ENCODE data around the gene ZNF436.
A peak's percentile ranks its signal among the peaks of the same experiment; 100 is the strongest.

Gene ZNF436

DNA sequence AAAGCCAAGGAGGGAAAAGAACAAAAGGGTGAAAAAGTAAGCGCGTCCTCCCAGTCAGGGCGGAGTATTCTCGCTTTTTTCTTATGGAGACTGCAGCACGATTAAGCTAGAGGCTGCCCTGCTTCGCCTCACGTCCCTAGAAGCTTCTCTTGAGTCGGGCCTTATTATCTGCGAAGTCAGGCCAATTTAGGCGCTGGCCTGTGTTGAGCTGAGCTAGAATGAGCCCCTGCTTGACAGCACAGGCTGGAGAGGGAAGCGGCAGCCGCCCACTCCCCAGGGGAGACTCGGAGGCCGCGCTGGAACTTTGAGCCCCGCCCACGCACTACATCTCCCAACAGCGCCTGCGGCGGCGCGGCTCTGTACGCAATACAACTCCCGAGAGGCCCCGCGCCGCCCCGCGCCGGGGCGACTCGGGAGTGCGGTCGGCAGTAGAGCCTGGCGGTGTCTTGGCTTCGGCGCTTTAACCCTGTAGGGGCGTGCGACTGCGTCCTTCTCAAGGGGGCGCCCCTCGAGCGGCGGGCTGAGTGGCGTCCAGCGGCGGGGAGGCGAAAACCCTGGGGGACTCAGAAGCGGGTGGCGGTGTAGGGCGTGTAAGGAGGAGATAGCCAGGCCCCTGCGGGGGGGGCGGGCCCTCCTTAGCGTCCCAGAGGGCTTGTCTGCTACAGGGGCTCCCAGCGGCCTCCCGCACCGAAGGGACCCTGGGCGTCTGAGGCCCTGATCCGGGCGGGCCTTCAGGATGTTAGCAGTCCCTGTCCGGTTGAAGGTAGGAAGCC, 888 bp downstream of the ZNF436 start:
- DNase-seq (ENCODE audit: low read depth in 1 of 2, low spot score in 1 of 2): peak; percentile 55 to 91
- in situ Hi-C loops (cut with HindIII; ENCODE audit: low pct_unique_long_range_greater_than_20kb, low sequenced_read_pairs): no loop called here
- no peak for TF ChIP-seq JUND (IDR thresholded peaks at IDR 0.05; ENCODE audit: low read depth)

DNA sequence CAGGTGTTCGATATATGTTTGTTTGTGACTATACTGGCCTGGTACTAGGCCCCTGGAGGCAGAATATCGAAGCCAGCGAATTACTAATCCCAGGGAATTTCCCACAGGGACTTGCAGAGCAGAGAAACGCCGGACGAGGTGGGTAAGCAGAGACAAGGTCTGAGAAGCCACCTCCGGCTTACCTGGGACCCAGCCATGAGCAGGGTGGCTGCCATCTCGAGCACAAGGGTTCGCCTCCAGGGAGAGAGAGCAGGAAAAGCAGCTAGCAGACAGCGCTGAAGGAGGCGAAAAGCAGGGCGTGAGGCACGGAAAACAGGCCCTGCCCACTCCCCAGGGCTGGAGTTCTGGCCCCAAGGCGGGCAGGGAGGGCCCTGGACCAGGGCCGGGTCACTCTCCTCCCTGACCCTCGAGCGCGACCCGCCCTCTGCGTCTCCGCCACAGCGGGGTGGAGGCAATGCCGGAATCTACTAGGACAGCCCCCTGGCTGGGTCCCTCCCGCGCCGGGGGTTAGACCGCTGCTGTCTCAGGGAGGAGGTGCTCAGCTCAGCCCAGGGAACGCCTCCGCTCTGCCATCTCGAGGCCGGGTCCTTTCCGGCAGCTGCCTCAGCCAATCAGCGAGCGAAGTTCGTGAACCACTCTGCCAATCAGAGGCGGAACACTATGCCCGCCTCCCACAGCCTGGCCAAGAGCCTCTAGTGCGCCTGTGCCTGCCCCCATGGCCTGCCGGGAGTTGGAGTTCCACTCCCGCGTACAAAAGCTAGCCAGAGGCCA, 1.7 kb downstream of the ZNF436 start:
- in situ Hi-C loops (cut with HindIII; ENCODE audit: low pct_unique_long_range_greater_than_20kb, low sequenced_read_pairs): no loop called here
- TF ChIP-seq JUND (IDR thresholded peaks at IDR 0.05; ENCODE audit: low read depth): no peak
- peak; percentile 87 to 97 for DNase-seq (ENCODE audit: low read depth in 1 of 2, low spot score in 1 of 2)

DNA sequence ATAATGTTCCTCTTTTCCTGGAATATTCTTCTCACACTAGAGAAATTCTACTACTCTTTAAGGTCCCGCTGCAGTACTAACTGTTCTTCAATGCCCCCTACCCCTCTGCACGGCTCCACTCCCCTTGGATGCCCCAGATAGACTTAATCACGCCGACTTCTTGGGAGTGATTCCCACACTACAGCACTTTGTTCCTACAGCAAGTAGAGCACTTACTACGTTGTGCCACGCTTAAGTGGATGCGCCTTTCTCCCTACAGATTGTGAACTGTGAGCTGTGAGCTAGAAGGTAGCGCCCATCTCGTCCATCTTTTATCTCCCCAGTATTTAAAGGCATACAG, 2.2 kb downstream of the ZNF436 start:
- in situ Hi-C loops (cut with HindIII; ENCODE audit: low pct_unique_long_range_greater_than_20kb, low sequenced_read_pairs): no loop called here
- TF ChIP-seq JUND (IDR thresholded peaks at IDR 0.05; ENCODE audit: low read depth): no peak
- no peak for DNase-seq (ENCODE audit: low read depth in 1 of 2, low spot score in 1 of 2)

DNA sequence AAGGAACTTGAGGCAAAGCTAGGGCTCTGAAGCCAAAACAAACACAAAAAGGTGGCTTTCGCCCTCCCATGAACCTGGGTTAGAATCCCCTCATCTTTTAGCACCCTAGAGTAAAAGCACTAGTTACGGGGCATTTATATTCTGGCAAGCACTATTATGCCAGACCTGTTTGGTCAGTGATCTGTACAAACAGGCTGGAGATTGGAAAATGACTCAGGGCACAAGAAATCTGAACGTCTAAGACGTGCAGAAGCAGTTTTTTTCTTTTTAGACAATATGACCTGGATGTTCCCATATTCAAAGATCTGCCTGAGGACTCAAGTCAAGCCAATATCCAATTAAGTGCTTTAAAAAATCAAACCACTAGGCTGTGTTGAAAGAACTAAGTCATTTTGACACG, 3.0 kb downstream of the ZNF436 start:
- DNase-seq (ENCODE audit: low read depth in 1 of 2, low spot score in 1 of 2): peak in 1 of 2 experiments; percentile 46
- no peak for TF ChIP-seq JUND (IDR thresholded peaks at IDR 0.05; ENCODE audit: low read depth)
- in situ Hi-C loops (cut with HindIII; ENCODE audit: low pct_unique_long_range_greater_than_20kb, low sequenced_read_pairs): no loop called here

DNA sequence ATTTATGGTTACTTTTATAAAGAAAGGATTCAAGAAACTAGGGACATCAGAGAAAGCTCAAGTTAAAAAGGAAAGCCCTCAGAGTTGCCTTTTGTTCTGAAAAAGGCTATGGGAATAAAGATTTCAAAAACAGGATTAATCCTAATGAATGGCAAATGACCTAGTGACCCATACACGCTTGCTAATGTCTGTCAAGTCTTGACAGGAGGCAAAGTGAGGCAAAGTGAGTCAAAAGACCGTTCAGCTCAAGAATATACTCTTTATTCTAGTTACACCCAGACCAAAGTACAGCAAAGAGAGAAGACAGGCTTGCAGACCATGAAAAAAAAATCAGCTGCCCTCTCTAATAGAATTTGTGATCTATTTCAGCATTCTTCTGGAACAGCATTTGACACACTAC, 3.5 kb downstream of the ZNF436 start:
- no peak for DNase-seq (ENCODE audit: low read depth in 1 of 2, low spot score in 1 of 2)
- TF ChIP-seq JUND (IDR thresholded peaks at IDR 0.05; ENCODE audit: low read depth): no peak
- in situ Hi-C loops (cut with HindIII; ENCODE audit: low pct_unique_long_range_greater_than_20kb, low sequenced_read_pairs): no loop called here

- in situ Hi-C loops (cut with HindIII; ENCODE audit: low pct_unique_long_range_greater_than_20kb, low sequenced_read_pairs): no loop called here
- no peak for TF ChIP-seq JUND (IDR thresholded peaks at IDR 0.05; ENCODE audit: low read depth)
- DNase-seq (ENCODE audit: low read depth in 1 of 2, low spot score in 1 of 2): no peak
Measured at GRCh38 chr1:23362218-23362713, 7.4 kb downstream of the ZNF436 start.

GRCh38 chr1:23358310-23358875, 11.2 kb downstream of the ZNF436 start:
- no peak for TF ChIP-seq JUND (IDR thresholded peaks at IDR 0.05; ENCODE audit: low read depth)
- in situ Hi-C loops (cut with HindIII; ENCODE audit: low pct_unique_long_range_greater_than_20kb, low sequenced_read_pairs): no loop called here
- DNase-seq (ENCODE audit: low read depth in 1 of 2, low spot score in 1 of 2): no peak

- TF ChIP-seq JUND (IDR thresholded peaks at IDR 0.05; ENCODE audit: low read depth): no peak
- in situ Hi-C loops (cut with HindIII; ENCODE audit: low pct_unique_long_range_greater_than_20kb, low sequenced_read_pairs): no loop called here
- no peak for DNase-seq (ENCODE audit: low read depth in 1 of 2, low spot score in 1 of 2)
Measured at GRCh38 chr1:23357138-23357908, 12.3 kb downstream of the ZNF436 start.

GRCh38 chr1:23356471-23357137, 13.0 kb downstream of the ZNF436 start:
- no peak for DNase-seq (ENCODE audit: low read depth in 1 of 2, low spot score in 1 of 2)
- in situ Hi-C loops (cut with HindIII; ENCODE audit: low pct_unique_long_range_greater_than_20kb, low sequenced_read_pairs): no loop called here
- TF ChIP-seq JUND (IDR thresholded peaks at IDR 0.05; ENCODE audit: low read depth): no peak

DNA sequence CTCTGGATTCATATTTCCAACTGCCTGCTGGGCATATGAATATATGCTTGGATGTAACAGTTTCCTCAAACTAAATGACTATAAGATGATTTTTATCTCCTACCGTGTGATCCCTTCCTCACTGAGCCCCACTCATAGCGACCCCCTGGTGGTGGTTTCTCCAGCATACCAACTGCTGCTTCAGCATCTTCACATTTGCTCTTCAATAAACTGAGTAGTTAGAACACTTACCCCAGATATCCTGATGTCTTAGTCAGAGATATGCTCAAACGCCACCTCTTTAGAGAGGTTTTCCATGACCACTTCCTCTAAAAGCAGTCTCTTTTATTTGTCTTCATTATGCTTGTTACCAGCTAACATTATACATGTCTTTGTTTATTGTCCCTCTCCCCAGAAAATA, 15.4 kb downstream of the ZNF436 start:
- in situ Hi-C loops (cut with HindIII; ENCODE audit: low pct_unique_long_range_greater_than_20kb, low sequenced_read_pairs): no loop called here
- TF ChIP-seq JUND (IDR thresholded peaks at IDR 0.05; ENCODE audit: low read depth): no peak
- DNase-seq (ENCODE audit: low read depth in 1 of 2, low spot score in 1 of 2): no peak

DNA sequence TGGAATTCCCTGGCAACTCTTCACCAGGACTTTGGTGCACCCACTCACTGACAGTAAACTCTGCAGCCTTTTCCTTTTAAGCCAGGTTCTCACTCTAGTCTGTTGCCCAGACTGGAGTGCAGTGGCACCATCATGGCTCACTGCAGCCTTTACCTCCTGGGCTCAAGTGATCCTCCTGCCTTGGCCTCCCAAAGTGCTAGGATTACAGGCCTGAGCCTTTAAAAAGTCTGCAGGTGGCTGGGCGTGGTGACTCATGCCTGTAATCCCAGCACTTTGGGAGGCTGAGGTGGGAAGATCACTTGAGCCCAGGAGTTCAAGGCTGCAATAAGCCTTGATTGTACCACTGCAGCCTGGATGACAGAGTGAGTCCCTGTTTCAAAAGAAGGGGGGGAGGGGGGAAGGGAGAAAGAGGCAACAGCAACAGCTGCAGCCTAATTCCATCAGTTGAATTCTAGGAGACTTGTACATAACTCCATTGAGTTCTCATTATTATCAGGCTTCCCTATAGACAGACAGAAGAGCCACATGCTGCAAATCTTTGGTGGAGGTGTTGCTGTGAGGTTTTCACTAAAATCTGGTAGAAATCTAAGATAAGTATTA, 17.4 kb downstream of the ZNF436 start:
- in situ Hi-C loops (cut with HindIII; ENCODE audit: low pct_unique_long_range_greater_than_20kb, low sequenced_read_pairs): no loop called here
- DNase-seq (ENCODE audit: low read depth in 1 of 2, low spot score in 1 of 2): no peak
- no peak for TF ChIP-seq JUND (IDR thresholded peaks at IDR 0.05; ENCODE audit: low read depth)

DNA sequence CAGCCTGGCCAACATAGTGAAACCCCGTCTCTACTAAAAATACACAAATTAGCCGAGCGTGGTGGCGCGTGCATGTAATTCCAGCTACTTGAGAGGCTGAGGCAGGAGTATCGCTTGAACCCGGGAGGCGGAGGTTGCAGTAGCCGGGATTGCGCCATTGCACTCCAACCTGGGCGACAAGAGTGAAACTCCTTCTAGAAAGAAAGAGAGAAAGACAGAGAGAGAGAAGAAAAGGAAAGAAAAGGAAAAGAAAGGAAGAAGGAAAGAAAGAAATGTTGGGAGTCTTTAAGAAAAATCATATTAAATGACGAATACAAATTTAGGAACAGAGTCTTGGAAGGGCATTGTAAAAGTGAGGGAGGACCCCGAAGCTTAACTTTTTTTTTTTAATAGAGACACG, 23.7 kb downstream of the ZNF436 start:
- DNase-seq (ENCODE audit: low read depth in 1 of 2, low spot score in 1 of 2): no peak
- in situ Hi-C loops (cut with HindIII; ENCODE audit: low pct_unique_long_range_greater_than_20kb, low sequenced_read_pairs): no loop called here
- no peak for TF ChIP-seq JUND (IDR thresholded peaks at IDR 0.05; ENCODE audit: low read depth)
